Hematopoietic multipotent progenitor cell treated with erythropoietin and hydrocortisone succinate and interleukin-3 and kit ligand, for 15 days (in vitro differentiated cells): ENCODE results near the gene ARHGAP1.

Experiments used
- DNase-seq: peaks from one replicate; pipeline ENCODE4 v3.0.0-alpha.2; 2015; ENCODE audit warnings: low spot score

The ARHGAP1 gene

GRCh38 chr11:46700241-46701077 is at the start of gene ARHGAP1, which contains the start of gene ZNF408:
Gene ARHGAP1, minus strand, starts transcription at chr11:46700619. Its CDS starts 4,512 bp downstream, at chr11:46696107.
Gene ZNF408, plus strand, starts transcription at chr11:46701031. Its CDS starts 17 bp downstream, at chr11:46701048.
- peak; percentile 99 for DNase-seq

DNA sequence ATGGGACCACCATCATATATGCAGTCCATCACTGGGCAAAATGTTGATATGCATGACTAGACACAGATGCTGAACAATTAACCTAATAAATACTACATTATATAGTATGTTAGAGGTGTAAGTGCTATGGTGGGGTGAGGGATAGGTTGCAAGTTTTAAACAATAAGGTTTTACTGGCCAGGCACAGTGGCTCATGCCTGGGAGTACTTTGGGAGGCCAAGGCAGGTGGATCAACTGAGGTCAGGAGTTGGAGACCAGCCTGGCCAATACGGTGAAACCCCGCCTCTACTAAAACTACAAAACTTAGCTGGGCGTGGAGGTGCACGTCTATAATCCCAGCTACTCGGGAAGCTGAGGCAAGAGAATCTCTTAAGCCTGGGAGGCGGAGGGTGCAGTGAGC is 46.7 kb upstream of the ARHGAP1 start:
- DNase-seq: no peak

DNA sequence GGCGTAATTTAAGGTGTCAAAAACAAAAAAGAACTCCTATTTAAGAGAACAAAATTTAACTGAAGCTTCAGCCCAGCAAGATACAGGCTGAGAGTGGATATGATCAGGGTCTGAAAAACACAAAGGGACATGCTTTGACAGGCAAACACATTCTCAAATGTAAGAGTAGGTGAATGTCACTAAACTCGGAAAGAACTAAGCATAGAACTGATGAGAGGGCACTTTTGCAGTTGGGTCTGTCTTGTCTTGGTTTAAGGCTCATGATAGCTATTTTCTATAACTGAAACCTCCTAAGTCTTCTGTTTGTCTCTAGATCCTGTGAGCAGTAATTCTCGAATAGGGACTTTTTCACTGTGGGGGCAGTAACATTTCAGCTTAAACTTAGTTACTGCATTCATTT is 45.6 kb upstream of the ARHGAP1 start:
- DNase-seq: no peak

DNA sequence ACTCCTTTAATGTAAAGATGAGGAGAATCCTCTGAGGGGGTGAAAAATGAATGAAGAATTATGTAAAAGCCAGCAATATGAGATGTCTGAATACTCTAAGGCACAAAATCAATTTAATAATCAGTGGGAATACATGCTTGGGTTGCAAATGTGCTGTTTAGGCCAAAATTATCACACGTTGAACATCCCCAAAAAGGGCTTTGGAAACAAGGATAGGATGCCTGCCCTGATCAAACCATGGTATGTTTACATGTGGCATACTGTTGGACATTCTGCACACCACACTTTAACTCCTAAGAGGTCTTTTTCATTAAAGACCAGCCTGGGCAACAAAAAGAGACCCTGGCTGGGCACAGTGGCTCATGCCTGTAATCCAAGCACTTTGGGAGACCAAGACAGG is 44.9 kb upstream of the ARHGAP1 start:
- no peak for DNase-seq

DNA sequence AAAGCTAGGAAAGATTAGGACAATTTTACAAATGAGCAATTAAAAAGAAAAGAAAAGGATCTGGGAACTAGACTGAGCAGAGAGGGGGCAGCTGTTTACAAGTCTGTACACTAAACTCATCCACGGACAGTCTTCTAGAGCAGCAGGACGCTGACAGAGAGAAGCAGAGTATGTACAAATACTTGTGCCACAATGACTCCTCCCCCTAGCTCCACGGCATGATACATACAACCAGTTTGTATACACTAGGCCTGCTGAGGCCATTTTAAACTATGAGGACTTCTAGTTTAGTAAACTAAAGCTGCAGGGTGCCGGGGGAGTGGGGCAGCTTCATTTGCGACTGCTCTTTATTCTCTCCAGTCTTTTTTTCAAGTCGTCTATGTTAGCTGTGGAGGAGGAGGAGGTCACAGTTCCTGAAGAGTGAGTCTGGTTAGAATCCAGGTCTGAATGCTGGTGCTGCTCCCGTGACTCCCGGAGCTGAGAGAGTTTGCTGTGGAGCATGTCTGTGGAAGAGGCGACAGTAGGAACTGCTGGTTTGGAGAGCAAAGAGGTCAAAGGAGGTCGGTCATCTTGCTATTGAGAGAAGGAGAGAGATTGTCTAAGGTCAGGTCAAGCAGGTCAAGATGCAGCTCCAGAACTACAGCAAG is 43.4 kb upstream of the ARHGAP1 start:
- DNase-seq: no peak

GRCh38 chr11:46743043-46743442 is 42.6 kb upstream of the ARHGAP1 start:
- no peak for DNase-seq

DNA sequence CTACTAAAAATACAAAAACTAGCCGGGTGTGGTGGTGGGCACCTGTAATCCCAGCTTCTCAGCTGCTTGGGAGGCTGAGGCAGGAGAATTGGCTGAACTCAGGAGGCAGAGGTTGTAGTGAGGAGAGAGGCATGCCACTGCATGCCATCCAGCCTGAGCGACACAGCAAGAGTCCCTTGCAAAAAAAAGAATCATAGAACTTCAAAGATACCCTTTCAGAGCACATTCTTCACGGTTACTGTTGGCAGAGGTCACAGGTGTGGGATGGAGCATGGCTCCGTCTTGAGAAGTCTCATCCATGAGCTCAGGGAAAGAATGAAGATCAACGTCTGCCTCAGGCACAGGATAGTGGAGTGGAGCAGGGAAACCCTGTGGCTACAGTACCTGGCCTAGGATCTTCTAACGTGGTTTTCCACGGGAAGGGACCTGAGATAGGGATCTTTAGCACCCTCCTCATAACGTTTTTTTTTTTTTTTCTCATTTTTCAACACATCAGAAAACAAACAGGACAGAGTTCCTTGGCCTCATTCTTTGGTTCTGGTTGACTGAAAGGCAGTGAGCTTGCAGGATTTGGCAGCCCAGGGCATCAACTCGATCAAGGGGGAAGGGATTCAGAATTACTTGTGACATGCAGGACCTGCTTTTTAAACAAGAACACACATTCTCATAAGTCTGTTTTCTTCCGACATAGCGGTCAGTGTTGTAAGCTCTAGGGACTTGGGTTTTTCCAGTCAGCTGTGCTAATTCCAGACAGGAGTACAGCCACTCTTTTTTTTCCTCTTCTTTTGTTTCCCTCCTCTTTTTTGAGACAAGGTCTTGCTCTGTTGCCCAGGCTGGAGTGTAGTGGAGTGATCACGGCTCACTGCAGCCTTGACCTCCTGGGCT is 41.4 kb upstream of the ARHGAP1 start:
- DNase-seq: no peak

DNA sequence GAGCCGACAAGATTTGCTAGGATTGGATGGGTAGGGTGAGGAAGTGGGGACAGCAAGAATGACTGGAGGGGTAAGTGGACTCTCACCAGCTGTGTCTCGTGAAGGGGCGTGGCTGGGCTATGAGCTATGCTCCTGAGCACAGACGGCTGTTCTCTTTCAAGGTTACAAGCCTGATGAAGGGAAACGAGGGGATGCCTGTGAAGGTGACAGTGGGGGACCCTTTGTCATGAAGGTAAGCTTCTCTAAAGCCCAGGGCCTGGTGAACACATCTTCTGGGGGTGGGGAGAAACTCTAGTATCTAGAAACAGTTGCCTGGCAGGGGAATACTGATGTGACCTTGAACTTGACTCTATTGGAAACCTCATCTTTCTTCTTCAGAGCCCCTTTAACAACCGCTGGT is 38.5 kb upstream of the ARHGAP1 start:
- no peak for DNase-seq

DNA sequence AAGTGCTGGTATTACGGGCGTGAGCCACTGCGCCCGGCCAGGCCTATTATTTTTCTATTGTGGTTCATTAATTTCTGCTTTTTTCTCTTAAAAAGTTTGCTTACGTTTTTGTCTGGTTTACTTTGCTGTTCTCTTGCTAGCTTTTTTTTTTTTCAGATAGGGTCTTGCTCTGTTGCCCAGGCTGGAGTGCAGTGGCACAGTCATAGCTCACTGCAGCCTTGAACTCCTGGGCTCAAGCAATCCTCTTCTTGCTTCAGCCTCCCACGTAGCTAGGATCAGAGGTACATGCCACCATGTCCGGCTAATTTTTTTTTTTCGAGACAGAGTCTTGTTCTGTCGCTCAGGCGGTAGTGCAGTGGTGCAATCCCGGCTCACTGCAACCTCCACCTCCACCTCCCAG is 37.3 kb upstream of the ARHGAP1 start:
- DNase-seq: no peak

DNA sequence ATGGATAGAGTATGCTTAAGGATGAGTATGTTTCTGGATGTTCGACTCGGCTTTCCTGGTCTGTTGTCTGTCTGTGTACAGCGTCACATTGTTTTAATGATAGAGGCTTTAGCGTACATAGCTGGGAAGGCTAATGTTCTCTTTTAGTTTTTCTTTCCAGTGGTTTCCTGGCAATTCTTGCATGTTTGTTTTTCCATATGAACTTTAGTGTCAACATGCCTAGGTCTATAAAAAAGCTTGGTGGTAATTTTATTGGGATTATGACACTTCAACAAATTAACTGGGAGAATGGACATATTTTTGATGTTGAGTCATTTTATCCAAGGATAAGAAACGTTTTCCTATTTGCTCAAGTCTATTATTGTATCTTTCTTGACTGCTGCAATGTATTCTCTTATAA is 36.2 kb upstream of the ARHGAP1 start:
- no peak for DNase-seq

GRCh38 chr11:46736146-46736545 is 35.7 kb upstream of the ARHGAP1 start:
- DNase-seq: no peak

DNA sequence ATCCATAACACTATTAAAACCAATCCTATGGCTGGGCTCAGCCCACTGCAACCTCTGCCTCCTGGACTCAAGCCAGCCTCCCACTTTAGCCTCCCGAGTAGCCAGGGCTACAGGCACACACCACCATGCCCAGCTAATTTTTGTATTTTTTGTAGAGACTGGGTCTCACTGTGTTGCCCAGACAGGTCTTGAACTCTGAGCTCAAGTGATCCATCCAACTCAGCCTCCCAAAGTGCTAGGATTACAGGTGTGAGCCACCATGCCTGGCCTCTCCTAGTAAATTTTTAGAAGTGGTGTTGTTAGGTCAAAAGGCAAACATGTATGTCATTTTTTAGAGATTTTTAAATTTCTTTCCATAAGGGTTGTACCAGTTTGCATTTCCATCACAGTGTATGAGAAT is 32.8 kb upstream of the ARHGAP1 start:
- no peak for DNase-seq

GRCh38 chr11:46731545-46731944 is 31.1 kb upstream of the ARHGAP1 start:
- no peak for DNase-seq

DNA sequence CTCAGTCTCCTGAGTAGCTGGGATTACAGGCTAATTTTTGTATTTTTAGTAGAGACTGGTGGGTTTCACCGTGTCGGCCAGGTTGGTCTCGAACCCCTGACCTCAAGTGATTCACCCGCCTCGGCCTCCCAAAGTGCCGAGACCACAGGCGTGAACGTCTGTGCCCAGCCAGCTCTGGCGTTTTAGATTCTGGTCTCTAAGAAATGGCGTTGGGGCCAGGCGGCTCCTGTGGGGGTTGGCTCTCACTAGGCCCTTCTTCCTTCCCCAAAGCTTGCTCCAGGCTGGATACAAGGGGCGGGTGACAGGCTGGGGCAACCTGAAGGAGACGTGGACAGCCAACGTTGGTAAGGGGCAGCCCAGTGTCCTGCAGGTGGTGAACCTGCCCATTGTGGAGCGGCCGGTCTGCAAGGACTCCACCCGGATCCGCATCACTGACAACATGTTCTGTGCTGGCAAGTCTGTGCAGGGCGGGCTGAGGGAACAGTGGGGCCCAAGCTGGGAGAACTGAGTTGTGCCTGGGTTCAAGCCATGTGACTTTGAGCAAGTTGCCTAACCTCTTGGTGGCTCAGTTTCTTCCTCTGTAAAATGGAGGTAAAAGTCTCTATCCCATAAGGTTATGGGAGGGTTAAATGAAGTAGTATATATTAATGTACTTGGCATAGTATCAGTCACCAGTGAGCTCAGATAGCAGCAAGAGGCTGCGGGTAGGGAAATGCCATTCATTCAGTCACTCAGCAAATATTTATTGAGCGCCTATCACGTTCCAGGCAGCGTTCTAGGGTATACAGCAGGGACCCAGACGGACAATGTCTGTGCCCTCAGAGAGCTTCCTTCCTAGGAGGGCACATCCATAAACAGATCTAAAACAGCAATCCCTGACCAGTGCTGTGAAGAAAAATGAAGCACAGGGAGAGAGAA is 28.9 kb upstream of the ARHGAP1 start:
- no peak for DNase-seq

DNA sequence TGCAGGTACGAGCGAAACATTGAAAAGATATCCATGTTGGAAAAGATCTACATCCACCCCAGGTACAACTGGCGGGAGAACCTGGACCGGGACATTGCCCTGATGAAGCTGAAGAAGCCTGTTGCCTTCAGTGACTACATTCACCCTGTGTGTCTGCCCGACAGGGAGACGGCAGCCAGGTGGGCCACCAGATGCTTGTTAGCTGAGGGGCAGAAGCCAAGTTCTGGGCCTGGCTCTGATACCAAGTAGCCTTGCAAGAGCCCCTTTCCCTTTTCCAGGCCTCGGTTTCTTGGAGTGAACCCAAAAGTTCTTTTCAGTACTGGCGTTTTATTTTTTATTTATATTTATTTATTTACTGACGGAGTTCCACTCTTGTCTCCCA is 28.2 kb upstream of the ARHGAP1 start:
- DNase-seq: no peak

DNA sequence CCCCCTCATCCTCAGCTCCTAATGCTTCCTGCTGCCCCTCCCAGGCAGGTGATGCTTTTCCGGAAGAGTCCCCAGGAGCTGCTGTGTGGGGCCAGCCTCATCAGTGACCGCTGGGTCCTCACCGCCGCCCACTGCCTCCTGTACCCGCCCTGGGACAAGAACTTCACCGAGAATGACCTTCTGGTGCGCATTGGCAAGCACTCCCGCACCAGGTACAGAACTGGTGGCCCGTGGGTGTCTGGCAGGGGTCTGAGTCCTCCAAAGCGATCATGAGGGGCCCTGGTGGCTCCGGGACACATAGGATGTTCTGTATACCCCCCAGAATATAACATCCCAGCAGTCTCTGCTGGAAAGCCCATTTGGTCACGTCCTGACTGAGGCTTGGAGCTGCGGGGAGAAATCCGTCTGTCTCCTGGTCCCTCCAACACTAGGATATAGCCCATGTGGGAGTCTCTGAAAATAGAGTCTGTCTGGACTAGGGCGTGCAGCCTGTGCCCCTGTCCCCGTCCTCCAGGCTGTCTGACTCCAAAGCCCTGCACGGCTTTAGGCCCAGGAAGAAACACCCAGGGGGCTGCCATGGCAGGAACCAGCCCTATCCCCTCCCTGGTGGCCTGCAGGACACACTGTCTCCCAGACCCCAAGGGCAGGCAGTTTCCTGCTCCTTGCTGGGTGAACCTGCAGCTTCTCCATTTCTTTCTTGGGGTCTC is 27.7 kb upstream of the ARHGAP1 start:
- no peak for DNase-seq

GRCh38 chr11:46726206-46726862 is 25.9 kb upstream of the ARHGAP1 start:
- DNase-seq: no peak

DNA sequence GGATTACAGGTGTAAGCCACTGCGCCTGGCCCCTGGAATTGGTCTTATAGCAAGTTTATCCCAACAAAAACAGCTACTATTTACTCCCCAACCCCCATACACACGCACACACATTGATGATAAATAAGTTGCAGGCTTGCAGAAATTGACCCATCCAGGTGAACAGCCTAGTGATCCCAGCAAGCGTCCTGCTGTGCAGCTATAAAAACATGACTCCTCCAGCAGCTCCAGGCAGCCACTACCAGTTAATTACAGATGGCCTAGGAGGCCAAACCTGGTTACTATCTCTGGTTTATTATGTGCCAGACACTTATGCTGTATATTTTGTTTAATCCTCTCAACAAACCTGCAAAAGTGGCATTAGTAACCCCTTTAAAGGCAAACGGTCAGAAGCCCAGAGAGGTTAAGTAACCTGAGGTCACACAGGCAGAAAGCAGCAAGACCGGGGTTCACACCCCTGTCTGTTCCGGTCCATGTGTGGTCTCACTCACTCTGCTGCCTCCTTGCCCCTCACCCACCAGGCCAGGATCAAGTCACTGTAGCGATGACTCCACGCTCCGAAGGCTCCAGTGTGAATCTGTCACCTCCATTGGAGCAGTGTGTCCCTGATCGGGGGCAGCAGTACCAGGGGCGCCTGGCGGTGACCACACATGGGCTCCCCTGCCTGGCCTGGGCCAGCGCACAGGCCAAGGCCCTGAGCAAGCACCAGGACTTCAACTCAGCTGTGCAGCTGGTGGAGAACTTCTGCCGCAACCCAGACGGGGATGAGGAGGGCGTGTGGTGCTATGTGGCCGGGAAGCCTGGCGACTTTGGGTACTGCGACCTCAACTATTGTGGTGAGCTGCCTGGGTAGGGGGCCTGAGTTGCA is 25.2 kb upstream of the ARHGAP1 start:
- no peak for DNase-seq

DNA sequence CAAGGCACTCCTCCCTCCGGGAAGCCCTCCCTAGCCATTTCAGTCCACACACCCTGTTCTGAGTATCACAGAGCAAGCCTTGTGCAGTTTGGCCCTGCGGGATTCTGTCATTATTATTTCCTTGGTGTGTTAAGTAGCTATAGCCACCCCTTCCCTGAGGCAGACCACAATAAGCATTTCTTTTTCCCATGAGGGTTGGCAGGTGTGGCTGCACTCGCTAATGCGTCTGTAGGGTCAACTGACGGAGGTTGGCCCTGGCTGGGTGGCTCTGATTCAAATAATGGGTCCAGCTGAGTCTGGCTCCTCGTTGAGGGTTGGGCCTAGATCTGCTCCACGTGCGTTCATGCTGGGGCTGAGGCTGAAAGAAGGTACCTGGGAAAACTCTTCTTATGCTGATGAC is 23.7 kb upstream of the ARHGAP1 start:
- DNase-seq: no peak

- no peak for DNase-seq
Observed at GRCh38 chr11:46723359-46723680, 22.9 kb upstream of the ARHGAP1 start.
